Endothelial cell of umbilical vein (primary cell): ENCODE results near the gene CACNA1C. TPM values are rescaled to one million over a fixed set of nuclear protein-coding genes. Genes with fewer than 3 reads are reported as not detected.

Experiments
- BruUV-seq: library from RNA; stranded (reverse); fragments of 400-500 nt; replicated peaks from 2 replicates; lab custom pipeline; 2021; lab: Mats Ljungman, UMichigan
- CTCF ChIA-PET: fragments of 300-600, 350-600 bp; sonication (Branson Sonifier 250); formaldehyde crosslinking; loops from one replicate; lab custom pipeline; 2021; ENCODE audit warnings: antibody characterized with exemption, inconsistent platforms; lab: Charles Lee
- POLR2A ChIA-PET: fragments of 300-600, 350-600 bp; sonication (Branson Sonifier 250); formaldehyde crosslinking; loops from one replicate; lab custom pipeline; 2021; ENCODE audit warnings: antibody characterized with exemption, inconsistent platforms; lab: Charles Lee
- DNase-seq: peaks from one replicate; pipeline ENCODE4 v3.0.0-alpha.2; 2011; ENCODE audit warnings: low read depth, low spot score
- FAIRE-seq: peaks from 2 replicates; lab custom pipeline; 2011; peaks lifted over from hg19 to GRCh38; lab: Jason Lieb, UNC
- H2AFZ ChIP-seq: 2 replicates; pipeline ENCODE4 v1.6.0; 2012; ENCODE audit warnings: low read depth, low read length, control low read depth, inconsistent platforms
- H3K27ac ChIP-seq: 2 replicates; pipeline ENCODE4 v1.5.1; 2011; ENCODE audit warnings: low read depth, mild to moderate bottlenecking, control low read depth, low read length, moderate library complexity; ENCODE audit not compliant: insufficient read depth
- H3K27me3 ChIP-seq, 2 experiments: 2 replicates each; pipeline versions ENCODE4 v1.6.0 to v1.6.1; 2011; ENCODE audit warnings: low read length in 2 of 2, mixed read lengths in 1 of 2; ENCODE audit not compliant: control insufficient read depth in 2 of 2, insufficient read depth in 2 of 2
- H3K36me3 ChIP-seq, 2 experiments: 2 replicates in 1 of 2; 3 replicates in 1 of 2; pipeline ENCODE4 v1.5.1; 2011; ENCODE audit warnings: low read length in 2 of 2, mild to moderate bottlenecking in 1 of 2, moderate library complexity in 1 of 2; ENCODE audit not compliant: control insufficient read depth in 2 of 2, insufficient read depth in 2 of 2; ENCODE audit errors: extremely low read depth in 1 of 2
- H3K4me1 ChIP-seq: 3 replicates; pipeline ENCODE4 v1.5.1; 2011; ENCODE audit warnings: mild to moderate bottlenecking, low read length; ENCODE audit not compliant: control insufficient read depth, insufficient read depth; ENCODE audit errors: extremely low read depth
- H3K4me2 ChIP-seq: 2 replicates; pipeline ENCODE4 v1.6.1; 2011; ENCODE audit warnings: low read length, control low read depth, mixed read lengths; ENCODE audit not compliant: insufficient read depth
- H3K4me3 ChIP-seq, 3 experiments: fragments of 200-600 bp in 1 of 3; sonication (generic), shearing (Covaris generic) in 1 of 3; replicated peaks in 1 of 3; 2 replicates each; pipeline ENCODE4 v1.5.1; 2011 to 2016; ENCODE audit warnings: control low read depth in 3 of 3, low read length in 3 of 3, mild to moderate bottlenecking in 2 of 3, inconsistent platforms in 1 of 3, low read depth in 1 of 3, moderate library complexity in 1 of 3; ENCODE audit not compliant: insufficient read depth in 1 of 3
- H3K79me2 ChIP-seq: 2 replicates; pipeline ENCODE4 v1.6.0; 2012; ENCODE audit warnings: low read length, inconsistent platforms; ENCODE audit not compliant: control insufficient read depth, insufficient read depth
- H3K9ac ChIP-seq: replicated peaks from 2 replicates; pipeline ENCODE3; 2011; ENCODE audit warnings: low read length, control low read depth; ENCODE audit not compliant: insufficient read depth; ENCODE audit errors: extremely low read depth
- H3K9me1 ChIP-seq: replicated peaks from 3 replicates; pipeline ENCODE4 v1.6.0; 2011; ENCODE audit warnings: mild to moderate bottlenecking, low read length; ENCODE audit not compliant: control insufficient read depth, insufficient read depth; ENCODE audit errors: extremely low read depth
- H3K9me3 ChIP-seq: replicated peaks from 2 replicates; pipeline ENCODE4 v1.5.1; 2012; ENCODE audit warnings: low read length, inconsistent platforms; ENCODE audit not compliant: control insufficient read depth, insufficient read depth
- H4K20me1 ChIP-seq: replicated peaks from 2 replicates; pipeline ENCODE3; 2011; ENCODE audit warnings: mild to moderate bottlenecking, low read length; ENCODE audit not compliant: control insufficient read depth, insufficient read depth; ENCODE audit errors: extremely low read depth
- CTCF ChIP-seq, 2 donors: IDR thresholded peaks; 1 replicate in 1 of 2; 2 replicates in 1 of 2; pipeline ENCODE4 v1.5.1; 2011; ENCODE audit warnings: low read length in 2 of 2, mild to moderate bottlenecking in 2 of 2, moderate library complexity in 2 of 2, control low read depth in 1 of 2, inconsistent platforms in 1 of 2, low read depth in 1 of 2; ENCODE audit not compliant: insufficient read depth in 1 of 2; ENCODE audit errors: extremely low read depth in 1 of 2
- EZH2 ChIP-seq: IDR thresholded peaks from 2 replicates; pipeline ENCODE4 v1.6.1; 2012; ENCODE audit warnings: borderline replicate concordance, low read depth, mild to moderate bottlenecking, moderate library complexity, low read length, inconsistent platforms; ENCODE audit not compliant: severe bottlenecking
- FOS ChIP-seq: IDR thresholded peaks from 2 replicates; pipeline ENCODE4 v1.6.1; 2011; ENCODE audit warnings: mild to moderate bottlenecking, low read length, moderate library complexity, borderline replicate concordance; ENCODE audit not compliant: insufficient read depth
- GATA2 ChIP-seq: IDR thresholded peaks from 2 replicates; pipeline ENCODE4 v1.7.0; 2011; ENCODE audit warnings: low read depth, mild to moderate bottlenecking, moderate library complexity, mixed read lengths, low read length; ENCODE audit not compliant: insufficient read length, insufficient read depth
- JUN ChIP-seq: IDR thresholded peaks from 2 replicates; pipeline ENCODE4 v1.6.1; 2011; ENCODE audit warnings: borderline replicate concordance, low read depth; ENCODE audit not compliant: insufficient read length, insufficient read depth
- MAX ChIP-seq: IDR thresholded peaks from 2 replicates; pipeline ENCODE4 v1.6.1; 2011; ENCODE audit not compliant: insufficient read depth, insufficient read length
- MYC ChIP-seq: IDR thresholded peaks from one replicate; pipeline ENCODE4 v1.6.1; 2011; ENCODE audit warnings: mild to moderate bottlenecking, low read depth, low read length
- POLR2A ChIP-seq: IDR thresholded peaks from 2 replicates; pipeline ENCODE4 v1.6.1; 2012; ENCODE audit warnings: low read depth, mild to moderate bottlenecking, control low read depth, low read length
- POLR2AphosphoS5 ChIP-seq: IDR thresholded peaks from 2 replicates; pipeline ENCODE4 v1.6.1; 2012; ENCODE audit warnings: low read depth, mild to moderate bottlenecking, control low read depth, low read length, moderate library complexity; ENCODE audit not compliant: insufficient read depth
- dilution Hi-C: fragments of 300-500 bp; cut with MboI; formaldehyde crosslinking; loops from one replicate; pipeline ENCODE4 v1.15.0; 2019; ENCODE audit warnings: low sequenced_read_pairs; ENCODE audit not compliant: extremely low pct_ligation_motif_present
- intact Hi-C: fragments of 100-400 bp; cut with micrococcal nuclease; formaldehyde crosslinking; loops from one replicate; pipeline ENCODE4 v1.10.0; 2022
- polyA plus RNA-seq, 4 experiments: library from polyadenylated mRNA; depleted of rRNA in 3 of 4; stranded (reverse) in 3 of 4; unstranded in 1 of 4; fragments of >200 nt; gene quantifications; 2 replicates each; pipeline versions ENCODE4 v1.2.1 to v1.2.3, GENCODE V29; 2011 to 2012; ENCODE audit warnings: missing spikeins in 1 of 4
- total RNA-seq: library from RNA; stranded (reverse); gene quantifications from 2 replicates; pipeline ENCODE4 v1.2.3, GENCODE V29; 2021

Gene CACNA1C
- total and polyA plus RNA-seq, 2 donors (not counting 3 experiments of a cell fraction or from before 2014, with no cell fraction given): not detected

DNA sequence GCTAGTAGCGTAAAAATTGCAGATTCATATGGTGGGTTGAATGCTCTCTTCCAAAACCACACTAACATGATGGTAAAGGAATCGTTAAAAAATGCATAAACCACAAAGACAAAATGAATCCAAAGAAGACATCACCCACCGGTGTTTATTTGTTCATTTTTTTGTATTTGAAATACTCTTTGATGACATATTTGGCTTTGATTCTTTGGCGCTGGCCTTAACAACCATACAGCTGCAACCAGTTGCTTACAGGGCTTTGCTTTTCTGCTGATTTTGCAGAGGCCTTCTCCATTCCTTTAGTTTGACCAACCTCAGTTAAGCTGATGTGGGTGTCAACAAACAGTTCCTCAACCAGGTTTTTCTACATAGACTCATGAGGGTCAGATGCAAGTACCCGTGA, 103.5 kb downstream of the CACNA1C start:
- Histone ChIP-seq H3K4me1 (no peaks in the 10 kb centered on the region), H4K20me1 (no peaks in the 10 kb centered on the region), H3K27me3 (no peaks in the 10 kb centered on the region), H3K36me3 (no peaks in the 10 kb centered on the region), H3K79me2 (no peaks in the 10 kb centered on the region), H2AFZ (no peak overlapping the region), H3K27ac (no peak overlapping the region), H3K9me1 (no peaks in the 10 kb centered on the region), H3K9me3 (no peaks in the 10 kb centered on the region), H3K9ac (no peak overlapping the region), H3K4me2 (no peak overlapping the region), H3K4me3 (no peak overlapping the region)
- ChIA-PET POLR2A (no interaction called here), CTCF (interaction anchor here (0.9 kb wide), 1 partner anchor 11 kb away, joined by 3 read pairs; no protein-coding TSS in a partner anchor)
- dilution Hi-C loops (no loop called here), intact Hi-C loops (no loop called here)
- no peak for DNase-seq
- TF ChIP-seq POLR2AphosphoS5 (no peak), MYC (no peak), POLR2A (no peak), CTCF (IDR thresholded peaks at IDR 0.05; ENCODE audit: extremely low read depth in 1 of 2, insufficient read depth in 1 of 2, low read depth in 1 of 2, low read length in 2 of 2) (no peak), EZH2 (no peak), GATA2 (no peak), JUN (no peak), MAX (no peak), FOS (no peak)
- no TSS peak for BruUV-seq
- no peak for FAIRE-seq
